Vagina (tissue), 2 donors: ENCODE results near the gene FCAR.

ENCODE experiments used
- POLR2AphosphoS5 ChIP-seq, 2 donors: sonication (generic); formaldehyde crosslinking; IDR thresholded peaks; one replicate each; pipeline ENCODE4 v1.9.0; 2017; ENCODE audit warnings: antibody characterized with exemption in 2 of 2, mild to moderate bottlenecking in 2 of 2, low read depth in 1 of 2; ENCODE audit not compliant: insufficient read depth in 1 of 2
- TF ChIP-seq, protein P1 (sequence below), 3 experiments: fragments of 450-650 bp in 2 of 3; fragments of 200-600 bp in 1 of 3; sonication (generic) in 1 of 3; IDR thresholded peaks; one replicate each; pipeline ENCODE4 v1.5.1; 2017 to 2019; ENCODE audit warnings: antibody characterized with exemption in 3 of 3, mild to moderate bottlenecking in 2 of 3, moderate library complexity in 2 of 3

DNA sequence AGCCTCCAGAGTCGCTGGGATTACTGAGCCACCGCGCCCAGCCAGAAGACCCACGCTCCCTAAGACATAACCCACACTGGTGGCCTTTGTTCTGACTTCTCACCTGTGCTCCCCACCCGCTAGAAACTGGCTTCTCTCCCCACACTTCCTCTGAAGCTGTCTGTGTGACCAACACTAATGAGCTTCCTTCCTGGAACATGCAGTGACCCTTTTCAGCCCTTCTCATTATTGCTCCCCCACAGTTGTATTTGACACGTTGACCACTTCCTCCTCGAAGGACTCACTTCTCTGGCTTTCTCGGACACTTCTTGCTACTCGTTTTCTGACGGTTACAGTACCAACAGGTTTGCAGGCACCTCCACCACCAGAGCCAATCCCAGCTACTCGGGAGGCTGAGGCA, 42.8 kb downstream of the FCAR start:
- TF ChIP-seq, protein P1, sequence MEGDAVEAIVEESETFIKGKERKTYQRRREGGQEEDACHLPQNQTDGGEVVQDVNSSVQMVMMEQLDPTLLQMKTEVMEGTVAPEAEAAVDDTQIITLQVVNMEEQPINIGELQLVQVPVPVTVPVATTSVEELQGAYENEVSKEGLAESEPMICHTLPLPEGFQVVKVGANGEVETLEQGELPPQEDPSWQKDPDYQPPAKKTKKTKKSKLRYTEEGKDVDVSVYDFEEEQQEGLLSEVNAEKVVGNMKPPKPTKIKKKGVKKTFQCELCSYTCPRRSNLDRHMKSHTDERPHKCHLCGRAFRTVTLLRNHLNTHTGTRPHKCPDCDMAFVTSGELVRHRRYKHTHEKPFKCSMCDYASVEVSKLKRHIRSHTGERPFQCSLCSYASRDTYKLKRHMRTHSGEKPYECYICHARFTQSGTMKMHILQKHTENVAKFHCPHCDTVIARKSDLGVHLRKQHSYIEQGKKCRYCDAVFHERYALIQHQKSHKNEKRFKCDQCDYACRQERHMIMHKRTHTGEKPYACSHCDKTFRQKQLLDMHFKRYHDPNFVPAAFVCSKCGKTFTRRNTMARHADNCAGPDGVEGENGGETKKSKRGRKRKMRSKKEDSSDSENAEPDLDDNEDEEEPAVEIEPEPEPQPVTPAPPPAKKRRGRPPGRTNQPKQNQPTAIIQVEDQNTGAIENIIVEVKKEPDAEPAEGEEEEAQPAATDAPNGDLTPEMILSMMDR (IDR thresholded peaks at IDR 0.05), result no peak
- no peak for TF ChIP-seq POLR2AphosphoS5 (IDR thresholded peaks at IDR 0.05; ENCODE audit: insufficient read depth in 1 of 2, low read depth in 1 of 2)
